ENCODE data around the gene EFNA5.

Gene EFNA5

GRCh38 chr5:107523029-107523680 lies 147.6 kb downstream of the EFNA5 start:
- DNase-seq (ENCODE audit: low read depth in 1 of 2, low spot score in 1 of 2): no peak

- no peak for DNase-seq (ENCODE audit: low read depth in 1 of 2, low spot score in 1 of 2)
These were observed 148.3 kb downstream of the EFNA5 start for GRCh38 chr5:107522456-107522855.

GRCh38 chr5:107519900-107520354 lies 150.8 kb downstream of the EFNA5 start:
- no peak for DNase-seq (ENCODE audit: low read depth in 1 of 2, low spot score in 1 of 2)

GRCh38 chr5:107518616-107519015 lies 152.1 kb downstream of the EFNA5 start:
- DNase-seq (ENCODE audit: low read depth in 1 of 2, low spot score in 1 of 2): no peak

- no peak for DNase-seq (ENCODE audit: low read depth in 1 of 2, low spot score in 1 of 2)
These were observed 152.5 kb downstream of the EFNA5 start for GRCh38 chr5:107518190-107518589.

- DNase-seq (ENCODE audit: low read depth in 1 of 2, low spot score in 1 of 2): no peak
These were observed 153.3 kb downstream of the EFNA5 start for GRCh38 chr5:107517185-107518033.

- no peak for DNase-seq (ENCODE audit: low read depth in 1 of 2, low spot score in 1 of 2)
These were observed 154.1 kb downstream of the EFNA5 start for GRCh38 chr5:107516452-107517184.

GRCh38 chr5:107515521-107516080 lies 155.1 kb downstream of the EFNA5 start:
- DNase-seq (ENCODE audit: low read depth in 1 of 2, low spot score in 1 of 2): no peak

- no peak for DNase-seq (ENCODE audit: low read depth in 1 of 2, low spot score in 1 of 2)
These were observed 156.4 kb downstream of the EFNA5 start for GRCh38 chr5:107514305-107514704.

- DNase-seq (ENCODE audit: low read depth in 1 of 2, low spot score in 1 of 2): no peak
These were observed 157.2 kb downstream of the EFNA5 start for GRCh38 chr5:107513337-107514085.

- DNase-seq (ENCODE audit: low read depth in 1 of 2, low spot score in 1 of 2): no peak
These were observed 158.7 kb downstream of the EFNA5 start for GRCh38 chr5:107512029-107512428.

GRCh38 chr5:107510125-107510524 lies 160.6 kb downstream of the EFNA5 start:
- no peak for DNase-seq (ENCODE audit: low read depth in 1 of 2, low spot score in 1 of 2)

GRCh38 chr5:107508097-107508496 lies 162.6 kb downstream of the EFNA5 start:
- DNase-seq (ENCODE audit: low read depth in 1 of 2, low spot score in 1 of 2): no peak

- no peak for DNase-seq (ENCODE audit: low read depth in 1 of 2, low spot score in 1 of 2)
These were observed 164.8 kb downstream of the EFNA5 start for GRCh38 chr5:107505763-107506534.

- no peak for DNase-seq (ENCODE audit: low read depth in 1 of 2, low spot score in 1 of 2)
These were observed 166.3 kb downstream of the EFNA5 start for GRCh38 chr5:107504424-107504823.

GRCh38 chr5:107502676-107503060 lies 168.1 kb downstream of the EFNA5 start:
- DNase-seq (ENCODE audit: low read depth in 1 of 2, low spot score in 1 of 2): no peak

- no peak for DNase-seq (ENCODE audit: low read depth in 1 of 2, low spot score in 1 of 2)
These were observed 168.6 kb downstream of the EFNA5 start for GRCh38 chr5:107501965-107502675.

- DNase-seq (ENCODE audit: low read depth in 1 of 2, low spot score in 1 of 2): no peak
These were observed 169.9 kb downstream of the EFNA5 start for GRCh38 chr5:107500840-107501239.

- no peak for DNase-seq (ENCODE audit: low read depth in 1 of 2, low spot score in 1 of 2)
These were observed 170.4 kb downstream of the EFNA5 start for GRCh38 chr5:107500347-107500746.
